SW 1271 (cell line): ENCODE results near the gene OSBPL5.
"Not testable (repeated sequence)": the region's sequence is repeated elsewhere in the genome, so short reads cannot be mapped to it uniquely, and the experiment has no call there.

Source experiments
- DNase-seq, 2 experiments: peaks; one replicate each; lab custom pipeline; 2025; lab: John Stamatoyannopoulos, UW

OSBPL5 gene

GRCh38 chr11:3120071-3120792 is 44.9 kb downstream of the OSBPL5 start:
- DNase-seq = no peak

GRCh38 chr11:3119141-3119821 is 45.8 kb downstream of the OSBPL5 start:
- DNase-seq = no peak

GRCh38 chr11:3115321-3115720 is 49.8 kb downstream of the OSBPL5 start:
- no peak for DNase-seq

GRCh38 chr11:3113661-3114060 is 51.4 kb downstream of the OSBPL5 start:
- DNase-seq = not testable (repeated sequence)

GRCh38 chr11:3111919-3112690 is 53.0 kb downstream of the OSBPL5 start:
- DNase-seq = no peak

GRCh38 chr11:3111466-3111865 is 53.6 kb downstream of the OSBPL5 start:
- no peak for DNase-seq

- peak in 1 of 2 experiments; percentile 16 for DNase-seq
Observed at GRCh38 chr11:3109921-3110706, 55.0 kb downstream of the OSBPL5 start.

GRCh38 chr11:3109434-3109833 is 55.7 kb downstream of the OSBPL5 start:
- DNase-seq = no peak

- no peak for DNase-seq
Observed at GRCh38 chr11:3108183-3108721, 56.9 kb downstream of the OSBPL5 start.

- DNase-seq = no peak
Observed at GRCh38 chr11:3107608-3108182, 57.4 kb downstream of the OSBPL5 start.

- no peak for DNase-seq
Observed at GRCh38 chr11:3106736-3107524, 58.2 kb downstream of the OSBPL5 start.

GRCh38 chr11:3105791-3106735 is 59.0 kb downstream of the OSBPL5 start:
- no peak for DNase-seq

GRCh38 chr11:3104961-3105790 is 59.9 kb downstream of the OSBPL5 start:
- no peak for DNase-seq

- DNase-seq = no peak
Observed at GRCh38 chr11:3104051-3104714, 60.9 kb downstream of the OSBPL5 start.

GRCh38 chr11:3103076-3103475 is 62.0 kb downstream of the OSBPL5 start:
- DNase-seq = no peak

GRCh38 chr11:3102641-3102921 is 62.5 kb downstream of the OSBPL5 start:
- DNase-seq = no peak

- DNase-seq = no peak
Observed at GRCh38 chr11:3101921-3102640, 63.0 kb downstream of the OSBPL5 start.

- no peak for DNase-seq
Observed at GRCh38 chr11:3099178-3099577, 65.9 kb downstream of the OSBPL5 start.
